ENCODE data around the gene CAPZB.
A peak's percentile ranks its signal among the peaks of the same experiment; 100 is the strongest.

Gene CAPZB

GRCh38 chr1:19410393-19410792 is 74.9 kb downstream of the CAPZB start:
- Mint-ChIP-seq H3K27me3 (no peaks in the 10 kb centered on the region), H3K9me3 (no peaks in the 10 kb centered on the region), H3K27ac (peak overlapping the region; percentile 61), H3K36me3 (ENCODE audit: low read depth) (peaks cover 82% of the 10 kb centered on the region), H3K4me3 (no peak overlapping the region), H3K4me1 (ENCODE audit: low read depth) (peaks cover 91% of the 10 kb centered on the region)
- DNase-seq: no peak

- peak overlapping the region; percentile 61 for H3K27ac Mint-ChIP-seq
- H3K9me3 Mint-ChIP-seq: no peaks in the 10 kb centered on the region
- H3K4me3 Mint-ChIP-seq: no peak overlapping the region
- peaks cover 91% of the 10 kb centered on the region for H3K4me1 Mint-ChIP-seq (ENCODE audit: low read depth)
- no peaks in the 10 kb centered on the region for H3K27me3 Mint-ChIP-seq
- DNase-seq: no peak
- H3K36me3 Mint-ChIP-seq (ENCODE audit: low read depth): peaks cover 81% of the 10 kb centered on the region
Measured at GRCh38 chr1:19409477-19410341, 75.6 kb downstream of the CAPZB start.

GRCh38 chr1:19407494-19408096 is 77.7 kb downstream of the CAPZB start:
- peaks cover 77% of the 10 kb centered on the region for H3K36me3 Mint-ChIP-seq (ENCODE audit: low read depth)
- no peak for DNase-seq
- H3K4me3 Mint-ChIP-seq: no peak overlapping the region
- H3K27ac Mint-ChIP-seq: peak overlapping the region; percentile 59
- no peaks in the 10 kb centered on the region for H3K27me3 Mint-ChIP-seq
- peaks cover 87% of the 10 kb centered on the region for H3K4me1 Mint-ChIP-seq (ENCODE audit: low read depth)
- H3K9me3 Mint-ChIP-seq: no peaks in the 10 kb centered on the region

GRCh38 chr1:19406680-19407079 is 78.7 kb downstream of the CAPZB start:
- Mint-ChIP-seq H3K27ac (peak overlapping the region; percentile 59), H3K9me3 (no peaks in the 10 kb centered on the region), H3K36me3 (ENCODE audit: low read depth) (peaks cover 77% of the 10 kb centered on the region), H3K4me3 (no peak overlapping the region), H3K4me1 (ENCODE audit: low read depth) (peaks cover 88% of the 10 kb centered on the region), H3K27me3 (no peaks in the 10 kb centered on the region)
- DNase-seq: no peak

- H3K9me3 Mint-ChIP-seq: no peaks in the 10 kb centered on the region
- peak overlapping the region; percentile 59 for H3K27ac Mint-ChIP-seq
- H3K36me3 Mint-ChIP-seq (ENCODE audit: low read depth): peaks cover 76% of the 10 kb centered on the region
- H3K4me1 Mint-ChIP-seq (ENCODE audit: low read depth): peaks cover 88% of the 10 kb centered on the region
- no peak for DNase-seq
- H3K27me3 Mint-ChIP-seq: no peaks in the 10 kb centered on the region
- no peak overlapping the region for H3K4me3 Mint-ChIP-seq
Measured at GRCh38 chr1:19405761-19406487, 79.4 kb downstream of the CAPZB start.

GRCh38 chr1:19405195-19405760 is 80.1 kb downstream of the CAPZB start:
- Mint-ChIP-seq H3K4me1 (ENCODE audit: low read depth) (peaks cover 88% of the 10 kb centered on the region), H3K27ac (peak overlapping the region; percentile 72), H3K9me3 (no peaks in the 10 kb centered on the region), H3K4me3 (no peak overlapping the region), H3K27me3 (no peaks in the 10 kb centered on the region), H3K36me3 (ENCODE audit: low read depth) (peaks cover 75% of the 10 kb centered on the region)
- no peak for DNase-seq

GRCh38 chr1:19404748-19405147 is 80.6 kb downstream of the CAPZB start:
- peak overlapping the region; percentile 72 for H3K27ac Mint-ChIP-seq
- H3K9me3 Mint-ChIP-seq: no peaks in the 10 kb centered on the region
- DNase-seq: no peak
- H3K4me3 Mint-ChIP-seq: no peak overlapping the region
- H3K36me3 Mint-ChIP-seq (ENCODE audit: low read depth): peaks cover 75% of the 10 kb centered on the region
- H3K4me1 Mint-ChIP-seq (ENCODE audit: low read depth): peaks cover 88% of the 10 kb centered on the region
- H3K27me3 Mint-ChIP-seq: no peaks in the 10 kb centered on the region

GRCh38 chr1:19403256-19403655 is 82.1 kb downstream of the CAPZB start:
- no peak for DNase-seq
- Mint-ChIP-seq H3K27ac (peak overlapping the region; percentile 5), H3K4me3 (no peak overlapping the region), H3K4me1 (ENCODE audit: low read depth) (peaks cover 86% of the 10 kb centered on the region), H3K9me3 (no peaks in the 10 kb centered on the region), H3K36me3 (ENCODE audit: low read depth) (peaks cover 77% of the 10 kb centered on the region), H3K27me3 (no peaks in the 10 kb centered on the region)

GRCh38 chr1:19402031-19402813 is 83.1 kb downstream of the CAPZB start:
- no peak overlapping the region for H3K4me3 Mint-ChIP-seq
- peak overlapping the region; percentile 5 for H3K27ac Mint-ChIP-seq
- H3K9me3 Mint-ChIP-seq: no peaks in the 10 kb centered on the region
- no peaks in the 10 kb centered on the region for H3K27me3 Mint-ChIP-seq
- peaks cover 78% of the 10 kb centered on the region for H3K36me3 Mint-ChIP-seq (ENCODE audit: low read depth)
- peaks cover 86% of the 10 kb centered on the region for H3K4me1 Mint-ChIP-seq (ENCODE audit: low read depth)
- DNase-seq: no peak

GRCh38 chr1:19401535-19401889 is 83.8 kb downstream of the CAPZB start:
- no peak for DNase-seq
- Mint-ChIP-seq H3K27me3 (no peaks in the 10 kb centered on the region), H3K9me3 (no peaks in the 10 kb centered on the region), H3K4me1 (ENCODE audit: low read depth) (peaks cover 83% of the 10 kb centered on the region), H3K27ac (peak overlapping the region; percentile 5), H3K4me3 (no peak overlapping the region), H3K36me3 (ENCODE audit: low read depth) (peaks cover 78% of the 10 kb centered on the region)

GRCh38 chr1:19400875-19401534 is 84.3 kb downstream of the CAPZB start:
- no peak for DNase-seq
- H3K4me3 Mint-ChIP-seq: no peak overlapping the region
- H3K9me3 Mint-ChIP-seq: no peaks in the 10 kb centered on the region
- H3K27me3 Mint-ChIP-seq: no peaks in the 10 kb centered on the region
- H3K27ac Mint-ChIP-seq: peak overlapping the region; percentile 78
- peaks cover 78% of the 10 kb centered on the region for H3K36me3 Mint-ChIP-seq (ENCODE audit: low read depth)
- peaks cover 83% of the 10 kb centered on the region for H3K4me1 Mint-ChIP-seq (ENCODE audit: low read depth)

GRCh38 chr1:19400192-19400611 is 85.1 kb downstream of the CAPZB start:
- H3K36me3 Mint-ChIP-seq (ENCODE audit: low read depth): peaks cover 79% of the 10 kb centered on the region
- H3K4me1 Mint-ChIP-seq (ENCODE audit: low read depth): peaks cover 84% of the 10 kb centered on the region
- H3K27ac Mint-ChIP-seq: peak overlapping the region; percentile 78
- no peaks in the 10 kb centered on the region for H3K9me3 Mint-ChIP-seq
- H3K27me3 Mint-ChIP-seq: no peaks in the 10 kb centered on the region
- H3K4me3 Mint-ChIP-seq: no peak overlapping the region
- DNase-seq: no peak

GRCh38 chr1:19398309-19398760 is 87.0 kb downstream of the CAPZB start:
- Mint-ChIP-seq H3K36me3 (ENCODE audit: low read depth) (peaks cover 76% of the 10 kb centered on the region), H3K27me3 (no peaks in the 10 kb centered on the region), H3K27ac (peak overlapping the region; percentile 91), H3K4me3 (no peak overlapping the region), H3K9me3 (no peaks in the 10 kb centered on the region), H3K4me1 (ENCODE audit: low read depth) (peaks cover 88% of the 10 kb centered on the region)
- DNase-seq: peak; percentile 47

Data from activated T-cell treated with anti-CD3 and anti-CD28 coated beads, Interleukin-2, amount 50 U/mL, for 24 hours (primary cell).